MCF 10A (cell line): ENCODE results near the gene WFDC5. TPM values are rescaled to one million over a fixed set of nuclear protein-coding genes. Genes with fewer than 3 reads are reported as not detected.

Experiments used
- BruUV-seq: library from RNA; stranded (reverse); fragments of 400-500 nt; replicated peaks from 2 replicates; lab custom pipeline; 2021; lab: Mats Ljungman, UMichigan
- CTCF ChIA-PET: fragments of 300-600 bp; sonication (Branson Sonifier 250); formaldehyde crosslinking; extraction: SDS; loops from one replicate; lab custom pipeline; 2021; ENCODE audit warnings: antibody characterized with exemption, inconsistent platforms; lab: Yijun Ruan, JAX
- POLR2A ChIA-PET: fragments of 300-600, 350-650 bp; sonication (Branson Sonifier 250); formaldehyde crosslinking; extraction: SDS; loops from one replicate; lab custom pipeline; 2020; ENCODE audit warnings: antibody characterized with exemption, inconsistent platforms; lab: Yijun Ruan, JAX
- DNase-seq: peaks from one replicate; pipeline ENCODE4 v3.0.0-alpha.2; 2018; ENCODE audit not compliant: unreplicated experiment
- H3K27ac Mint-ChIP-seq: one replicate; pipeline ENCODE4 v1.8.0; 2022; ENCODE audit warnings: mild to moderate bottlenecking, low read depth, mixed read lengths; ENCODE audit not compliant: unreplicated experiment
- H3K27me3 Mint-ChIP-seq: one replicate; pipeline ENCODE4 v1.8.0; 2022; ENCODE audit warnings: mixed read lengths; ENCODE audit not compliant: insufficient read depth, unreplicated experiment
- H3K36me3 Mint-ChIP-seq: one replicate; pipeline ENCODE4 v1.8.0; 2022; ENCODE audit warnings: mild to moderate bottlenecking, moderate library complexity, mixed read lengths; ENCODE audit not compliant: insufficient read depth, unreplicated experiment
- H3K4me1 Mint-ChIP-seq: one replicate; pipeline ENCODE4 v1.8.0; 2022; ENCODE audit warnings: mixed read lengths; ENCODE audit not compliant: insufficient read depth, unreplicated experiment
- H3K4me3 Mint-ChIP-seq: one replicate; pipeline ENCODE4 v1.8.0; 2022; ENCODE audit warnings: mild to moderate bottlenecking, moderate library complexity, mixed read lengths; ENCODE audit not compliant: unreplicated experiment
- H3K9me3 Mint-ChIP-seq: one replicate; pipeline ENCODE4 v1.8.0; 2022; ENCODE audit warnings: mixed read lengths; ENCODE audit not compliant: unreplicated experiment
- CTCF ChIP-seq: fragments of 200-600 bp; IDR thresholded peaks from one replicate; pipeline ENCODE4 v1.8.0; 2022; ENCODE audit warnings: antibody characterized with exemption, mild to moderate bottlenecking; ENCODE audit not compliant: unreplicated experiment
- intact Hi-C: fragments of 100-400 bp; cut with micrococcal nuclease; formaldehyde crosslinking; loops from 2 replicates; pipeline ENCODE4 v1.14.1; 2022
- total RNA-seq: library from RNA; stranded (reverse); gene quantifications from 2 replicates; pipeline ENCODE4 v1.2.3, GENCODE V29; 2022

Gene WFDC5
- total RNA-seq, 1 experiment from 2014 or later: not detected

- intact Hi-C loops: no loop called here
- no TSS peak for BruUV-seq
- CTCF ChIA-PET: interaction anchor here (0.9 to 4.1 kb wide), 6 partner anchors 11 to 208 kb away, joined by 3 to 41 read pairs (median 4); no protein-coding TSS in a partner anchor
- POLR2A ChIA-PET: interaction anchor here (0.6 to 1.6 kb wide), 3 partner anchors 12 to 682 kb away, joined by 3 to 10 read pairs (median 3); partner anchors contain the start of gene SLPI
- H3K27me3 Mint-ChIP-seq: no peaks in the 10 kb centered on the region
- peaks cover 13% of the 10 kb centered on the region for H3K4me1 Mint-ChIP-seq
- no peak overlapping the region for H3K4me3 Mint-ChIP-seq
- no peak for TF ChIP-seq CTCF
- DNase-seq: no peak
- no peak overlapping the region for H3K27ac Mint-ChIP-seq
- no peaks in the 10 kb centered on the region for H3K9me3 Mint-ChIP-seq
- peaks cover 38% of the 10 kb centered on the region for H3K36me3 Mint-ChIP-seq
Measured at GRCh38 chr20:45083127-45083526, 31.8 kb downstream of the WFDC5 start.

- intact Hi-C loops: no loop called here
- Mint-ChIP-seq H3K27ac (no peak overlapping the region), H3K36me3 (peaks cover 45% of the 10 kb centered on the region), H3K4me1 (peaks cover 6% of the 10 kb centered on the region), H3K27me3 (no peaks in the 10 kb centered on the region), H3K9me3 (no peaks in the 10 kb centered on the region), H3K4me3 (no peak overlapping the region)
- ChIA-PET CTCF (interaction anchor here (0.6 to 4.1 kb wide), 6 partner anchors 11 to 209 kb away, joined by 3 to 41 read pairs (median 4); no protein-coding TSS in a partner anchor), POLR2A (interaction anchor here (1.6 kb wide), 1 partner anchor 11 kb away, joined by 10 read pairs; no protein-coding TSS in a partner anchor)
- BruUV-seq: no TSS peak
- TF ChIP-seq CTCF: no peak
- no peak for DNase-seq
Measured at GRCh38 chr20:45082468-45082867, 32.5 kb downstream of the WFDC5 start.

GRCh38 chr20:45080867-45081624 lies 33.9 kb downstream of the WFDC5 start:
- peak; percentile 33 for TF ChIP-seq CTCF
- DNase-seq: peak; percentile 39
- Mint-ChIP-seq H3K27me3 (no peaks in the 10 kb centered on the region), H3K27ac (no peak overlapping the region), H3K36me3 (peaks cover 57% of the 10 kb centered on the region), H3K4me1 (no peaks in the 10 kb centered on the region), H3K9me3 (no peaks in the 10 kb centered on the region), H3K4me3 (no peak overlapping the region)
- CTCF ChIA-PET: interaction anchor here (2.3 to 4.1 kb wide), 2 partner anchors 13 to 37 kb away, joined by 9 to 41 read pairs; no protein-coding TSS in a partner anchor
- BruUV-seq: no TSS peak
- intact Hi-C loops: no loop called here
- POLR2A ChIA-PET: interaction anchor here (0.6 to 1.3 kb wide), 2 partner anchors 10 to 16 kb away, joined by 3 read pairs; no protein-coding TSS in a partner anchor

GRCh38 chr20:45077559-45077958 lies 37.4 kb downstream of the WFDC5 start:
- intact Hi-C loops: no loop called here
- CTCF ChIA-PET: interaction anchor here (0.7 to 1.5 kb wide), 5 partner anchors 18 to 216 kb away, joined by 3 to 13 read pairs (median 5); no protein-coding TSS in a partner anchor
- no peak for TF ChIP-seq CTCF
- POLR2A ChIA-PET: interaction anchor here (1.0 to 1.3 kb wide), 2 partner anchors 9 to 67 kb away, joined by 3 read pairs; no protein-coding TSS in a partner anchor
- no peaks in the 10 kb centered on the region for H3K4me1 Mint-ChIP-seq
- H3K4me3 Mint-ChIP-seq: no peak overlapping the region
- peaks cover 68% of the 10 kb centered on the region for H3K36me3 Mint-ChIP-seq
- H3K27ac Mint-ChIP-seq: no peak overlapping the region
- no peaks in the 10 kb centered on the region for H3K9me3 Mint-ChIP-seq
- no peak for DNase-seq
- no peaks in the 10 kb centered on the region for H3K27me3 Mint-ChIP-seq
- no TSS peak for BruUV-seq
